ENCODE results near the gene LAMA5.

The LAMA5 gene

DNA sequence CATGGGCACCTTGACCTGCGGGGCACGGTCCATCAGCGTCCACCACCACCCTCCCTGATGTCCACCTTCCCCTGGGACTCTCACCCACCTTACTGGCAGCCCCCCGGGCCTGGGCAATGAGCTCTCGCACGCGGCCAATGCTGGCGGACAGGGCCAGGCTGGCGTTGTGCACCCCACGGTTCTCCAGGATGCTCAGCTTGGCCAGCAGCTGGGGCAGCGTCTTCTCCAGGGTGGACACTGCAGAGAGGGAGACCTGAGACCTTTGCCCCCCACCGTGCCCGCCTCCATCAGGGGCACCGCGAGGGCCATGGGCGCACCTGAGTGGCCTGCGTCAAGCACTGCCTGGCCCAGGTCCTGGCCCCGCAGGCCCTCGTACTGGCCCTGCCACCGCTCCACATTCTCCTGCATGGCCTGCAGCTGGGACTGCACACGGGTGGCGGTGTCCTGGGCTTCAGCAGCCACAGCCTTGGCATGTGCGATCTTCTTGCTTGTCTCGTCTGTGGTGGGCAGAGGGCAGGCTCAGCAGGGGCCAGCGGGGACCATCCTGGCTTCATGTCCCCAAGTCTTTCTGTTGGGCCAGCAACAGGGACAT is 52.3 kb downstream of the LAMA5 start:
- Histone ChIP-seq H3K4me1 (ENCODE audit: control insufficient read depth, insufficient read depth, low read length) (no peaks in the 10 kb centered on the region), H3K4me3 (ENCODE audit: low read depth, low read length) (no peak overlapping the region), H3K36me3 (ENCODE audit: control insufficient read depth, insufficient read depth, low read length) (peaks cover 94% of the 10 kb centered on the region), H3K9ac (ENCODE audit: low read length) (no peak overlapping the region), H3K27me3 (ENCODE audit: control insufficient read depth, insufficient read depth, low read length) (no peaks in the 10 kb centered on the region), H3K27ac (ENCODE audit: low read depth, low read length) (no peak overlapping the region), H3K9me3 (ENCODE audit: control insufficient read depth, insufficient read depth, low read depth, low read length) (peaks cover 6% of the 10 kb centered on the region; the same call in 1 of the 2 replicates)

DNA sequence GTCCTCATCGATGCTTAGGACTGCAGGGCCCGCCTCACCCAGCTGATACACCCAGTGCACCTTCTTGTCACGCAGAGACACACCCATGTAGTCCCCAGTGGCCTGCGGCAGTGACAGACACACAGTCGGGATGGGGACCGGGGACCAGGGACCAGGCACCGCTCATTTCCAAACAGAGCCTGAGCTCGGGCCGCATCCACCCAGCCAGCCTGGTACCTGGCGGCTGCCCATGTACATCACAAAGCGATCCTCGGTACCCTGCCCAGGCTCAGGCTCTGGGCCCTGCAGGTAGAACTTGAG is 52.8 kb downstream of the LAMA5 start:
- H3K27ac ChIP-seq (ENCODE audit: low read depth, low read length), result no peak overlapping the region
- H3K27me3 ChIP-seq (ENCODE audit: control insufficient read depth, insufficient read depth, low read length), result no peaks in the 10 kb centered on the region
- H3K4me1 ChIP-seq (ENCODE audit: control insufficient read depth, insufficient read depth, low read length), result no peaks in the 10 kb centered on the region
- H3K4me3 ChIP-seq (ENCODE audit: low read depth, low read length), result no peak overlapping the region
- no peak overlapping the region for H3K9ac ChIP-seq (ENCODE audit: low read length)
- H3K9me3 ChIP-seq (ENCODE audit: control insufficient read depth, insufficient read depth, low read depth, low read length), result peaks cover 6% of the 10 kb centered on the region; the same call in 1 of the 2 replicates
- H3K36me3 ChIP-seq (ENCODE audit: control insufficient read depth, insufficient read depth, low read length), result peaks cover 92% of the 10 kb centered on the region

DNA sequence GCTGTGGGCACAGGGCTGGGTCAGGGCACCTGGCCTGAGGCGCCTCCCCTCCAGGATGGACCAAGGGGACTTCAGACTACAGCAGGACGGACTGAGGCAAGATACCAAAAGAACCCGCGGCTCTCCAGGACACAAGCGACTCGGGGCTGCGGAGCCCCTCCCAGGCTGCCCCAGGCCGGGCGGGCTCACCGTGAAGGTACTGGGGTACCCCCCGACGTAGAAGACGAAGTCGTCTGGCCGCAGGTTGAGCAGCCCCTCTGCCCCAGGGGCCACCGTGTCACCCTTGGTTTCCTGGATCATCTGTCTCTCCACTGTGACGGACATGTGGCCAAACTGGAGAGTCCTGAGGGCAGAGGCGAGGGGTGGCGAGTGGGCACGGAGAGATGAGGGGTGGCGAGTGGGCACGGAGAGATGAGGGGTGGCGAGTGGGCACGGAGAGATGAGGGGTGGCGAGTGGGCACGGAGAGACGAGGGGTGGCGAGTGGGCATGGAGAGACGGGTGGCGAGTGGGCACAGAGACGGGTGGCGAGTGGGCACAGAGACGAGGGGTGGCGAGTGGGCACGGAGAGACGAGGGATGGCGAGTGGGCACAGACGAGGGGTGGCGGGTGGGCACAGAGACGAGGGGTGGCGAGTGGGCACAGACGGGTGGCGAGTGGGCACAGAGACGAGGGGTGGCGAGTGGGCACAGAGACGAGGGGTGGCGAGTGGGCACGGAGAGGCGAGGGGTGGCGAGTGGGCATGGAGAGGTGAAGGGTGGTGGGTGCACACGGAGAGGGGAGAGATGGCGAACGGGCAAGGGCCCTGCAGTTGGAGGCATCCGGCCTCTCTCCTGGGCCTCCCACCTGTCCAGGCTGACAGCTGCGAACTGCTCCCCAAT is 53.4 kb downstream of the LAMA5 start:
- Histone ChIP-seq H3K4me1 (ENCODE audit: control insufficient read depth, insufficient read depth, low read length) (no peaks in the 10 kb centered on the region), H3K36me3 (ENCODE audit: control insufficient read depth, insufficient read depth, low read length) (peaks cover 92% of the 10 kb centered on the region), H3K9me3 (ENCODE audit: control insufficient read depth, insufficient read depth, low read depth, low read length) (peaks cover 5% of the 10 kb centered on the region; the same call in 1 of the 2 replicates), H3K27me3 (ENCODE audit: control insufficient read depth, insufficient read depth, low read length) (no peaks in the 10 kb centered on the region), H3K27ac (ENCODE audit: low read depth, low read length) (no peak overlapping the region), H3K4me3 (ENCODE audit: low read depth, low read length) (no peak overlapping the region), H3K9ac (ENCODE audit: low read length) (no peak overlapping the region)

DNA sequence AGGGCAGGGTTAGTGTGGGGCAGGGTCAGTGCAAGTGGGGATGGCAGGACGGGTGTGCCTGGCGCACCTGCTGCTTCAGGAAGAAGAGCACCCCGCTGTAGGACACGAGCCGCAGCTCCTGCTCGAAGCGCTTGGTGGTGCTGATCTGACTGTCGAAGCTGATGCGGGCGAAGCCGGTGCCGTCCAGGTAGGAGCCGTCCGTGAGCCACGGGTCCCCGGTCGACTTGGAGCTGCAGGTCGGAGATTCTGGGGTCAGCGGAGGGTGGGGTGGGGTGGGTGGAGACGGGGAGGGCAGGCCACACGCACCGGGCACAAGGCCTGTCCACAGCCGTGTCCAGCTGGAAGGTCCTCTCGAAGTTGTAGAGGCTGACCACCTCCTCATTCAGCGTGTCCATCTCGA is 54.1 kb downstream of the LAMA5 start:
- Histone ChIP-seq H3K4me3 (ENCODE audit: low read depth, low read length) (no peak overlapping the region), H3K9ac (ENCODE audit: low read length) (no peak overlapping the region), H3K36me3 (ENCODE audit: control insufficient read depth, insufficient read depth, low read length) (peaks cover 94% of the 10 kb centered on the region), H3K9me3 (ENCODE audit: control insufficient read depth, insufficient read depth, low read depth, low read length) (peaks cover 2% of the 10 kb centered on the region; the same call in 1 of the 2 replicates), H3K27me3 (ENCODE audit: control insufficient read depth, insufficient read depth, low read length) (no peaks in the 10 kb centered on the region), H3K27ac (ENCODE audit: low read depth, low read length) (no peak overlapping the region), H3K4me1 (ENCODE audit: control insufficient read depth, insufficient read depth, low read length) (no peaks in the 10 kb centered on the region)

DNA sequence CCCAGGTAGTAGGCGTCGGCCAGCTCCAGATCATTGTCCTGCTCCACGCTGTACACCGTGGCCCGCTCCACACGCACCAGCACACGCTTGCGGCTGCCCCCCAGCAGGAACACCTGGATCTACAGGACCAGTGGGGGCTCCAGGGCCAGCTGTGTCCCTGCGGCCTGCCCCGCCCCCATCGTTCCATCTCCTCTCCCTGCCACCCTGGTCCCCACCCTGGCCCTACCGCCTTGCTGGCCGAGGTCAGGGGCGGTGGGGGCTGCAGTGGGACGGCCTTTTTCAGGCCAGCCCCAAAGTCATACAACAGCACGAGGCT is 54.5 kb downstream of the LAMA5 start:
- Histone ChIP-seq H3K4me3 (ENCODE audit: low read depth, low read length) (no peak overlapping the region), H3K27ac (ENCODE audit: low read depth, low read length) (no peak overlapping the region), H3K36me3 (ENCODE audit: control insufficient read depth, insufficient read depth, low read length) (peaks cover 97% of the 10 kb centered on the region)

DNA sequence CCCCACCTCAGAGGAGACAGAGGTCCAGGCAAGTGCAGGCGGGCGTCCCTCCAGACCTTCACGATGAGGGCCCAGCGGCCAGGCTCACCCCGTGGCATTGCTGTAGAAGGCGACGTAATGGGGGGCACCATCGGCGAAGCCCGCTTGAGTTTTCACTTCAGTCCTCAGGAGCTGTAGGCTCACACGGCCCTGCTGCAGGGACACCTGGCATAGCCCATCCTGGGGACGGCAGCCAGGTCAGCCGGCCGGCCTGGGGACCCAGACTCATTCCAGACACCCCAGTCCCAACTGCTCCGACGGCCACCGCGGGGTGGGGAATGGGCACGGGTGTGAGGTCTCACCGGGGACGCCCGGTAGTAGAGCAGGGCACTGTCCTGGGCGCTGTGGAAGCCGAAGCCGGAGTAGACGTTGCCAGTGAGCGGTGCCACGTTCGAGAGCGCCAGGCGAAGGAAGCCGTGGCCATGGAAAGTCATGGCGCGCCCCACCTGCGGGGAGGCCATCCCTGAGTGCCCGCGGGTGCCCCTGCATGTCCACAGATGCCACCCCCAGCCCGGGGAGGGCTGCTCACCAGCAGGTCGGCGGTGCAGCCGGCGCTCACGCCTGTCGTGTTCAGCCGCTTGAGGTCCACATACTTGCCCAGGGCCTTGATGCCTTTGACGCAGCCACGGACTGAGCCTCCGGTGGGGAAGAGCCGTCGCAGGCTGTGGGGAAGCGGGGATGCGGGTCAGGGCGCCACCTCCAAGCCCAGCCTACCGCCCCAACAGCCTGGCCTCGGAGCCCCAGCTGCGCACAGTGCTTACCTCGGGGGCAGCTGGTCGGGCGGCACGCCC is 55.1 kb downstream of the LAMA5 start:
- H3K9me3 ChIP-seq (ENCODE audit: control insufficient read depth, insufficient read depth, low read depth, low read length), result no peaks in the 10 kb centered on the region; the same call in 1 of the 2 replicates
- H3K27ac ChIP-seq (ENCODE audit: low read depth, low read length), result no peak overlapping the region
- H3K9ac ChIP-seq (ENCODE audit: low read length), result no peak overlapping the region
- H3K36me3 ChIP-seq (ENCODE audit: control insufficient read depth, insufficient read depth, low read length), result peaks cover 97% of the 10 kb centered on the region
- no peaks in the 10 kb centered on the region for H3K27me3 ChIP-seq (ENCODE audit: control insufficient read depth, insufficient read depth, low read length)
- H3K4me1 ChIP-seq (ENCODE audit: control insufficient read depth, insufficient read depth, low read length), result no peaks in the 10 kb centered on the region
- no peak overlapping the region for H3K4me3 ChIP-seq (ENCODE audit: low read depth, low read length)

More for the DNA sequence above, 54.5 kb downstream of the LAMA5 start:
- Histone ChIP-seq H3K27me3 (ENCODE audit: control insufficient read depth, insufficient read depth, low read length) (no peaks in the 10 kb centered on the region), H3K9ac (ENCODE audit: low read length) (no peak overlapping the region), H3K4me1 (ENCODE audit: control insufficient read depth, insufficient read depth, low read length) (no peaks in the 10 kb centered on the region), H3K9me3 (ENCODE audit: control insufficient read depth, insufficient read depth, low read depth, low read length) (peaks cover 2% of the 10 kb centered on the region; the same call in 1 of the 2 replicates)

DNA sequence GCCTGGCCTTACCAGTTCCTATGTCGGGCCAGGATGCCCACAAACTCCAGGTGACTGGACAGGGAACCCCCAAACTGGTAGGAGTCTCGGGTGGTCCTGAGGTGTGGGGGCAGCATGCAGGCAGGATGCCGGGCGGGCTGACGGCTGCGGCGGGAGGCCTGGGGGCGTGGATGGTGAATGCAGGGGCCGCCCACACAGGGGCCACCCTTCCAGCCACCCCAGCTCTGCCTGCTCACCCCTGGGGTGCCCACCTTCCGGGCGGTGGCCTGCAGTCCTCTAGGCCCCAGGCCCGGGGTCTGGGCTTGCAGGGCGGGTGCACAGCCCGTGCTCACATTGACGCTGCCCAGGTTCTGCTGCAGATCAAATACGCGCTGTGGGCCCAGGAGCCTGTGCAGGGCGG is 56.0 kb downstream of the LAMA5 start:
- no peaks in the 10 kb centered on the region for H3K9me3 ChIP-seq (ENCODE audit: control insufficient read depth, insufficient read depth, low read depth, low read length)
- H3K4me3 ChIP-seq (ENCODE audit: low read depth, low read length), result no peak overlapping the region
- no peak overlapping the region for H3K9ac ChIP-seq (ENCODE audit: low read length)
- peaks cover 97% of the 10 kb centered on the region for H3K36me3 ChIP-seq (ENCODE audit: control insufficient read depth, insufficient read depth, low read length)
- no peaks in the 10 kb centered on the region for H3K4me1 ChIP-seq (ENCODE audit: control insufficient read depth, insufficient read depth, low read length)
- no peak overlapping the region for H3K27ac ChIP-seq (ENCODE audit: low read depth, low read length)
- H3K27me3 ChIP-seq (ENCODE audit: control insufficient read depth, insufficient read depth, low read length), result no peaks in the 10 kb centered on the region

DNA sequence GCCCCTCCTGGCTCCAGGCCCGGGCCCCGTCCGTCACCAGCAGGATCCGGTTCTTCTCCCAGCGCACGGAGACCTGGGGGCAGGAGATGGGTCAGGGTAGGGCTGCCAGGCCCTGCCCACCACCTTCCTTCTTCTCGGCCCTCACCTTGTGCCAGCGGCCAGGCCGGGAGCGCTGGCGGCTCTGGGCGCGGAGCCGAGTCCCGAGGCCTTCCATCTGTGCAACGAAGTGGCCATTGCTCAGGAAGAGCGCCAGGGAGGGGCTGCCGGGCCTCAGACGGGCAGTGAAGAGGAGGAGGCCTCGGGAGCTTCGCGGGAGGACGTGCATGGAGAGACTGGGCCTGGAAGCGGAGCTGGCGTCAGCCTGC is 56.4 kb downstream of the LAMA5 start:
- Histone ChIP-seq H3K27me3 (ENCODE audit: control insufficient read depth, insufficient read depth, low read length) (no peaks in the 10 kb centered on the region), H3K4me3 (ENCODE audit: low read depth, low read length) (no peak overlapping the region), H3K9ac (ENCODE audit: low read length) (no peak overlapping the region), H3K4me1 (ENCODE audit: control insufficient read depth, insufficient read depth, low read length) (no peaks in the 10 kb centered on the region), H3K9me3 (ENCODE audit: control insufficient read depth, insufficient read depth, low read depth, low read length) (no peaks in the 10 kb centered on the region), H3K27ac (ENCODE audit: low read depth, low read length) (no peak overlapping the region), H3K36me3 (ENCODE audit: control insufficient read depth, insufficient read depth, low read length) (peaks cover 97% of the 10 kb centered on the region)

DNA sequence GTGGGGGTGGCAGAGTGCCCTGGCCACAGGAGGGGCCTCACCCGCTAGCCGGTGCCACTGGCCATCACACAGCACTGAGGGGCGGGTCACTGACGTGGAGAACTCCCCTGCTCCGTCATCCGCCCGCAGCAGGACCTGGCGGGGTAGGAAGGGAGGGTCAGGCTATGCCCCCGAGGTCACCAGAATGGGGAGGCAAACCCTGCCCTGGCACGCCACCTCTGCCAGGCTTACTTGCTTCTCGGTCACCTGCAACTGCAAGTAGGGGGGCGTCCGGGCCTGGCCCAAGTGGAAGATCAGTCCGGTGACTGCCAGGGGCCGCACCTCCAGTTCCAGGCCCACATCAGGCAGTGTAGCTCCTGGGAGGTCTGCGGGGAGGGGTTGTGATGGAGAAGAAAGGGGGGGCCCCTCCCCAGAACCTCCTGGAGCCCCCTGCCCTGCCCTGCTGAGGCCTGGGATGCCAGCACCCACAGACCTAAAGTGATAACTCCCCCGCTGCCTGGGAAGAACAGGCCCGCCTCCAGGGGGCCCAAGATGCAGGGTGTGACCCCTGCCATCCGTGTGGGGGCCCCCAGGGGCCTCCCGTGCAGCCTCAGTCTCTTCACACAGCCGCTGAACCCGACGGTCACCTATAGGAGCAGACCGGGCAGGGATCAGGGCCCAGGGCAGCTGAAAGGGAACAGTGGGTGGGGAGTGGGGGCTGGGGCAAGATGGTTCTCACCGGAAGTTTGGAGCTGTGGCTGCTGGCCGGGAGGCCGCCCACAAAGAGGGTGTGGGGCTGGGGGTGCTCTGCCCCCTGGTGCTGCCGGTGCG is 57.0 kb downstream of the LAMA5 start:
- Histone ChIP-seq H3K36me3 (ENCODE audit: control insufficient read depth, insufficient read depth, low read length) (peaks cover 97% of the 10 kb centered on the region), H3K27ac (ENCODE audit: low read depth, low read length) (peak overlapping the region; percentile 24; the same call in 1 of the 2 replicates)

DNA sequence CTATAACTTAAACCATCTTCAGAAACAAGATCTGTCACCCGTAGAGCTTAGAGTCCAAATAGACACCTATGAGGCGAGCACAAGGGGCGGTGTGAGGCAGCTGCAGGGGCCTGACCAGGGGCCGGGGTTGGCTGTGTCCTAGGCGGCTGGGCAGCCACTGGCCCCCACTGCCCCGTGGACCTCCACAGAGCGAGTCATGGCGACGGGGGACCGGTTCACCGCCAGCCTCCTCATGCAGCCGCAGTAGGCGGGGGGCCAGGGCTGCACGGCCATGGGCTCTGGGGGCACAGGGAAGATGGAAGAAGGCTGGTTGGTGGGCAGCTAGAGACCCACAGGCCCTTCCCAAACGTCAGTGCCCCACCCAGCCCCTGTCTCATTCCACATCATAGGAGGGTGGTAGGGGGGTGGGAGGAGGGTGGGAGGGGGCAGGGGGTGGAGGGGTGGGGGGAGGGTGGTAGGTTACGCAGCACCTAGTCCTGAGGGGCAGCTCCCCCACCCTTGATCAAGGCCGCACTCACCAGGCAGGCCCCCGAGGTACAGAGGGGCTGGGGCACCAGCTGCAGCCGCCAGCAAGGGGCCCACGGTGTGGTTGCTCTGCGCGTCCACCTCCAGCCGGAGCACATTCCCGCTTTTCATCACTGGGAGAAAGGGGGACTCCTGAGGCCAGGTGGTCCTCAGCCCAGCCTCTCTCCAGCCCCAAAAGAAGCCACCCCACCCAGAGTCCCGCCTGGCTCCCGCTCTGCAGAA is 57.7 kb downstream of the LAMA5 start:
- H3K27me3 ChIP-seq (ENCODE audit: control insufficient read depth, insufficient read depth, low read length), result no peaks in the 10 kb centered on the region
- no peak overlapping the region for H3K9ac ChIP-seq (ENCODE audit: low read length)
- H3K27ac ChIP-seq (ENCODE audit: low read depth, low read length), result peak overlapping the region; percentile 24; the same call in 1 of the 2 replicates
- peaks cover 8% of the 10 kb centered on the region for H3K4me1 ChIP-seq (ENCODE audit: control insufficient read depth, insufficient read depth, low read length)
- H3K4me3 ChIP-seq (ENCODE audit: low read depth, low read length), result no peak overlapping the region
- no peaks in the 10 kb centered on the region for H3K9me3 ChIP-seq (ENCODE audit: control insufficient read depth, insufficient read depth, low read depth, low read length)
- H3K36me3 ChIP-seq (ENCODE audit: control insufficient read depth, insufficient read depth, low read length), result peaks cover 97% of the 10 kb centered on the region

More for the DNA sequence above, 57.0 kb downstream of the LAMA5 start:
- peaks cover under 1% of the 10 kb centered on the region; the same call in 1 of the 2 replicates for H3K4me1 ChIP-seq (ENCODE audit: control insufficient read depth, insufficient read depth, low read length)
- no peak overlapping the region for H3K9ac ChIP-seq (ENCODE audit: low read length)
- no peak overlapping the region for H3K4me3 ChIP-seq (ENCODE audit: low read depth, low read length)
- H3K27me3 ChIP-seq (ENCODE audit: control insufficient read depth, insufficient read depth, low read length), result no peaks in the 10 kb centered on the region
- H3K9me3 ChIP-seq (ENCODE audit: control insufficient read depth, insufficient read depth, low read depth, low read length), result no peaks in the 10 kb centered on the region

Measured in HUES6 (cell line).